GM23248 (cell line): Measurements from ENCODE around the gene CHST5.

Source experiments
- EZH2 ChIP-seq: fragments of 200-600 bp; sonication (generic); IDR thresholded peaks from 2 replicates; pipeline ENCODE4 v1.6.1; 2018; ENCODE audit warnings: antibody characterized with exemption, mild to moderate bottlenecking; ENCODE audit not compliant: insufficient read depth, poor library complexity, severe bottlenecking
- EZH2phosphoT487 ChIP-seq: fragments of 200-600 bp; sonication (generic); IDR thresholded peaks from 2 replicates; pipeline ENCODE4 v1.6.1; 2018; ENCODE audit warnings: antibody characterized with exemption, moderate library complexity, mild to moderate bottlenecking, low read depth; ENCODE audit not compliant: insufficient read depth

DNA sequence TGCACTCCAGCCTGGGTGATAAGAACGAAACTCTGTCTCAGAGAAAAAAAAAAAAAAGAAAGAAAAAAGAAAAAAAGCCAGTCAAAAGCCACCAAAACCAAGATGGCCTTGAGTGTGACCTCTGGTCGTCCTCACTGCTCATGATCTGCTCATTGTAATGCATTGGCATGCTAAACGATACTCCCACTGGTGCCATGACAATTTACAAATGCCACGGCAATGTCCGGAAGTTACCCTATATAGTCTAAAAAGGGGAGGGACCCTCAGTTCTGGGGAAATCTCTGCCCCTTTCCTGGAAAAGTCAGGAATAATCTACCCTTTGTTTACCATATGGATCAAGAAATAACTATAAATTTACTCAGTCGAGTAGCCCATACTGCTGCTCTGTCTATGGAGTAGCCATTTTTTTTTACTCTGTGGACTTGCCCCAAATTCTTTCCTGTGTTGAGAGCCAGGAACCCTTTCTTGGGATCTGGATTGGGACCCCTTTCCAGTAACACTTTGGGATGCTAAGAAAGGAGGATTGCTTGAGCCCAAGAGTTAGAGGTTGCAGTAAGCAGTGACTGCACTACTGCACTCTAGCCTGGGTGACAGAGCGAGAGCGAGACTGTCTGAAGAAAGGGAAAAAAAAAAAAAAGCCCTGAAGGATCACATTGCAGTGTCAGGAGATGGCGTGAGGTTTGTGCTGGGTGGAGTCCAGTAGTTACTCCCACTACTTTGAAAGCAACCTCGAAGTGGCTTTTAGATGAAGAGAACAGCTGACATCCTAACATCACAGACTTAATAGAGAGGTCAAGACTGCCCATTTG, 23.9 kb upstream of the CHST5 start:
- TF ChIP-seq EZH2 (no peak), EZH2phosphoT487 (no peak)
